ENCODE results near the gene COCH. TPM values are rescaled to one million over a fixed set of nuclear protein-coding genes. Genes with fewer than 3 reads are reported as not detected.
"Not testable (repeated sequence)": the region's sequence is repeated elsewhere in the genome, so short reads cannot be mapped to it uniquely, and the experiment has no call there.

COCH gene
- total RNA-seq, 2 donors from 2014 or later, result 0.90 TPM; not detected in 1

DNA sequence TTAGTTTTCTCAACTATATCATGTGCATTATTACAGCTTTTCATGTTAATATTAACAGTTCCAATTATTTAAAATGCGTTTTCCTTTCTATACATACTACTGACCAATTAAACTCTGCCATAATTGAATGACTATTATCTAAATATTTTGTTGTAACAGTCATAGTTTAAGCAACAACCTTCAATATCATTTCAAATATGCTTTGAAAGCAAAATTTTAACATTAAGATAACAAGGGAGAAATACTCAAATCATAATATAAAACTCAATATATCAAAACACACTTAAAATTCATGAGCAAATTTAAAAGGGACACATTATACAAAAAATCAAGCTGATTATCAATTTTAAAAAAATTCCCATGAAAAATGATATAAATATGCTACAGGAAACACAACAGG, 40.5 kb downstream of the COCH start:
- DNase-seq (no peak), ATAC-seq (no peak)
- Mint-ChIP-seq H3K4me3 (no peak overlapping the region), H3K4me1 (peaks cover 4% of the 10 kb centered on the region), H3K27ac (no peak overlapping the region), H3K36me3 (ENCODE audit: low read depth) (no peaks in the 10 kb centered on the region), H3K27me3 (no peaks in the 10 kb centered on the region)
- no peaks in the 10 kb centered on the region for H3K9me3 ChIP-seq (ENCODE audit: control insufficient read depth, low read length, poor library complexity, severe bottlenecking)

DNA sequence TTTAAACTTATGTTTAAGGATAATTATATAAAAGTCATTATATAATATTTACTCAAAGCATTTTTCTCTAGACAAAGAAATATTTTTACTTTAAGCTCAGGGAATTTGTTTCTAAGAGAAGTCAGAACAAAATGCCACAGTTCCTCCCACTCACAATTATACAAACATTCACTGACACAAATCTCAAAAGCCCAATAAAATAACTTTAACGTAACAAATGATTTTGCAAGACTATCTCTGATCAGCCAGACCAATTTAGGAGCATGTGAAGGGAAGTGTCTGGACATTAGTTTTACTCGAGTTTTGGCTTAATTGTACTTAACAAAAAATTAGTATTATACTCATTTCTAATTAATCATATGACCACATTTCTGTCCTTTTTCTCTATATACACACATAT, 41.2 kb downstream of the COCH start:
- no peak for ATAC-seq
- H3K27ac Mint-ChIP-seq, result no peak overlapping the region

DNA sequence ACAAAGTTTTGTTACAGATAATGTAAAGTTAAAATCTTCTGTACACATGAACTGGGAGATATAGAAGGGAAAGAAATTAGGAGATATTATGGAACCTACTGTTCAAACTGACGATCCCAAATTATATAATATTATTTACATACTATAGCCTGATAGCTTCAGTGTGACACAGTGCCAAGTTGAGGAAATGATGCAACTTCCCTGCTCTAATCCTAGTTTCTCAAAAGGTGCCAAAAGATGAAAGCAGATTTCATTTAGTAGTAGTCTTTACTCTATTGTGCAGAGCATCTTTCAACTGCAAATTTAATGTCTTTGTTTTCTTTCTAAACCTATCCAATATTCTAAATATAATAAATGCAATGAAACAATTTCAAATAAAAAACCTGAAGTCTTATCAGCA, 46.9 kb downstream of the COCH start:
- Mint-ChIP-seq H3K36me3 (ENCODE audit: low read depth) (peaks cover 2% of the 10 kb centered on the region), H3K4me3 (no peak overlapping the region), H3K4me1 (peaks cover 12% of the 10 kb centered on the region), H3K27me3 (no peaks in the 10 kb centered on the region), H3K27ac (no peak overlapping the region)
- no peak for DNase-seq
- no peak for ATAC-seq
- H3K9me3 ChIP-seq (ENCODE audit: control insufficient read depth, low read length, poor library complexity, severe bottlenecking), result no peaks in the 10 kb centered on the region

More for the DNA sequence above, 41.2 kb downstream of the COCH start:
- no peaks in the 10 kb centered on the region for H3K27me3 Mint-ChIP-seq
- DNase-seq, result no peak
- H3K4me1 Mint-ChIP-seq, result peaks cover 4% of the 10 kb centered on the region
- H3K4me3 Mint-ChIP-seq, result no peak overlapping the region
- no peaks in the 10 kb centered on the region for H3K9me3 ChIP-seq (ENCODE audit: control insufficient read depth, low read length, poor library complexity, severe bottlenecking)
- H3K36me3 Mint-ChIP-seq (ENCODE audit: low read depth), result no peaks in the 10 kb centered on the region

DNA sequence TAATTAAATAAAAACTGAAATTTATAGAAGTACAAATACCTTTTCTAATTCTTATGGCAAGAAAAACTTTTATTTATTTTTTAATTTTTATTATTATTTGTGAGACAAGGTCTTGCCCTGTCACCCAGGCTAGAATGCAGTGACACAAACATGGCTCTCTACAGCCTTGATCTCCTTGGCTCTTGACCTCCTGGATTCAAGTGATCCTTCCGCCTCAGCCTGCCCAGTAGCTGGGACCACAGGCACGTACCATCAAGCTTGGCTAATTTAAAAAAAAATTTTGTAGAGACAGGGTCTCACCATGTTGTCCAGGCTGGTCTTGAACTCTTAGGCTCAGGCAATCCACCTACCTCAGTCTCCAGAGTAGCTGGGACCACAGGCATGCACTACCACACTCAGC, 47.4 kb downstream of the COCH start:
- no peak for ATAC-seq
- peaks cover 2% of the 10 kb centered on the region for H3K36me3 Mint-ChIP-seq (ENCODE audit: low read depth)
- no peak overlapping the region for H3K4me3 Mint-ChIP-seq
- H3K4me1 Mint-ChIP-seq, result peaks cover 12% of the 10 kb centered on the region
- no peaks in the 10 kb centered on the region for H3K9me3 ChIP-seq (ENCODE audit: control insufficient read depth, low read length, poor library complexity, severe bottlenecking)
- H3K27me3 Mint-ChIP-seq, result no peaks in the 10 kb centered on the region
- no peak overlapping the region for H3K27ac Mint-ChIP-seq
- DNase-seq, result no peak

DNA sequence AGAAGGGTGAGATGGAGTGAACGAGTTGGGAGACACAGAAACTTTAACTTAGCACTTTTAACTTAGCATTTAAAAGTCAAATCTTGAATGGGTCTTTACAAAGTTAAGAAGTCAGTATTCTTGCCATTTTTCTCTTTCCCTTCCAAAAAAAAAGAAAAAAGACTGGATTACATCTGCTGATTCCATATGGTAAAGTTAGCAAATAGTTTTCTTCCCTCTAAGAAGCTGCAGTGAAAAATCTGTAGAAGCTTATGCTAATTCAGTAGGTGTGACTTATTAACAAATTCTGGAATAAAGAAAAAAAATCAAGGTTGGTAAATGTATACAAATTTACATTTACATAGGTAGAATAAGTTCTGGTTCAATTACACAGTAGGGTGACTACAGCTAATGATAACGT, 50.9 kb downstream of the COCH start:
- no peaks in the 10 kb centered on the region for H3K9me3 ChIP-seq (ENCODE audit: control insufficient read depth, low read length, poor library complexity, severe bottlenecking)
- DNase-seq, result no peak
- H3K27me3 Mint-ChIP-seq, result no peaks in the 10 kb centered on the region
- no peak overlapping the region for H3K27ac Mint-ChIP-seq
- no peak for ATAC-seq
- H3K36me3 Mint-ChIP-seq (ENCODE audit: low read depth), result peaks cover 2% of the 10 kb centered on the region
- no peak overlapping the region for H3K4me3 Mint-ChIP-seq
- peaks cover 11% of the 10 kb centered on the region for H3K4me1 Mint-ChIP-seq

DNA sequence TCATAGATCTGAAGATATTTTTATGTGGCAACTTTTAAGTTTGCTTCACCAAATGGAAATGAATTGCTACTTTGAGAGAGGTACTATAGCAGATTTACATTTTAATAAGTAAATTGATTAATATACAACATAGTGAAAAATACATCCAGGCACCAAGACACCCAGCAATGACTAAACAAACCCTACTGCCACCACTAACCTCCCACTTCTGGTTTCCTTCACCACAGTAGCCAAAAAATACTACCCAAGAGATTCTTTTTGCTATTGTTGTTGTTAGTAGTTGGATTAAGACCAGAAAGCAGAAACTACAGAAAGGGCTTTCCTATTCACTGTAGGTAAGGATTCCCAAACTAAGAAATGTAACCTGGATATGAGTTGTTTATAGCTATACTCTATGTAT, 54.1 kb downstream of the COCH start:
- Mint-ChIP-seq H3K4me3 (no peak overlapping the region), H3K27ac (no peak overlapping the region), H3K36me3 (ENCODE audit: low read depth) (no peaks in the 10 kb centered on the region), H3K4me1 (peaks cover 2% of the 10 kb centered on the region), H3K27me3 (no peaks in the 10 kb centered on the region)
- no peaks in the 10 kb centered on the region for H3K9me3 ChIP-seq (ENCODE audit: control insufficient read depth, low read length, poor library complexity, severe bottlenecking)
- DNase-seq (no peak), ATAC-seq (no peak)

DNA sequence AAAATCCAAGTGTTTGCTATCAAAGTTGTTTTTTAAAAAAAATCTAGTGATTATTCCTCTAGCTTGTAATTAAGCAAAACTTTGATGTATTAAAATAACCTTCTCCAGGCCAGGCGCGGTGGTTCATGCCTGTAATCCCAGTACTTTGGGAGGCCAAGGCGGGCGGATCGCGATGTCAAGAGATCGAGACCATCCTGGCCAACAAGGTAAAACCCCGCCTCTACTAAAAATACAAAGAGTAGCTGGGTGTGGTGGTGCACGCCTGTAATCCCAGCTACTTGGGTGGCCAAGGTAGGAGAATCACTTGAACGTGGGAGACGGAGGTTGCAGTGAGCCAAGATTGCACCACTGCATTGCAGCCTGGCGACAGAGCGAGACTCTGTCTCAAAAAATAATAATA, 59.6 kb downstream of the COCH start:
- H3K36me3 Mint-ChIP-seq (ENCODE audit: low read depth); H3K27ac Mint-ChIP-seq; H3K27me3 Mint-ChIP-seq; H3K9me3 ChIP-seq (ENCODE audit: control insufficient read depth, low read length, poor library complexity, severe bottlenecking); H3K4me1 Mint-ChIP-seq; DNase-seq; H3K4me3 Mint-ChIP-seq; ATAC-seq: not testable (repeated sequence)

DNA sequence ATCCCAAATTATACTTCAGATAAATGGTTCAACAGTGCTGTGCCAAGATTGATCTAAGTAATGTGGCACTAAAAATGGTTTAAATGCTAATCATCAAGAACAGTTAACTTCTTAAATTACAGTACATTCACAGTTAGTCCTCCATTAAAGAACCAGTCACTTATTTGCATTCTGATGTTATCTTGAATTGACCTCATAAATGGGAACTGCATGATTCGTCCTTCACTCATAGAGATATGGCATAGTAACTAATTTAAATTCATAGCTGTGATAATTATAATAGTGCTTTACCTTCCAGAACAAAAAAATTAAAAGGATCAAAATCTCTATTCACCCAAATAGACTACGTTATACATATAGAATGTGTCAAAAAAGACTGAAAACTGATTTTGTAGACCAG, 61.1 kb downstream of the COCH start:
- no peak overlapping the region for H3K4me3 Mint-ChIP-seq
- no peak for ATAC-seq
- no peaks in the 10 kb centered on the region for H3K9me3 ChIP-seq (ENCODE audit: control insufficient read depth, low read length, poor library complexity, severe bottlenecking)
- no peaks in the 10 kb centered on the region for H3K27me3 Mint-ChIP-seq
- peak overlapping the region; percentile 84 for H3K27ac Mint-ChIP-seq
- peaks cover 10% of the 10 kb centered on the region for H3K4me1 Mint-ChIP-seq
- H3K36me3 Mint-ChIP-seq (ENCODE audit: low read depth), result peaks cover 2% of the 10 kb centered on the region
- DNase-seq, result no peak

DNA sequence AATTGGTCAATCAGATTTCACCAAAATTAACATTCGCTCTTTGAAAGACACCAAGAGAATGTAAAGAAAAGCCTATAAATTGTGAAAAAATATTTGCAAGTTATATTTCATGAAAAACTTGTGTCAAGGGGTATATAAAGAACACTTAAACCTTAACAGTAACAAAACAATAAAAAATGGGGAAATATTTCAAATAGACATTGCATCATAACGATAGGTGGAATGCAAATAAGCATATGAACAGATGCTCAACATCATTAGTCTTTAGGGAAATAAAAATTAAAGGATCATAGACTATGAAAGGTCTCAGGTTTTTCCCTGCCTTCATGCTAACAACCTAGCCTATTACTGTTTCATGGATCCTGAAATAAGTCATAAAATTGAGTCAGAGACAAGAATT, 64.3 kb downstream of the COCH start:
- H3K4me3 Mint-ChIP-seq, result no peak overlapping the region
- peaks cover 4% of the 10 kb centered on the region for H3K36me3 Mint-ChIP-seq (ENCODE audit: low read depth)
- no peaks in the 10 kb centered on the region for H3K9me3 ChIP-seq (ENCODE audit: control insufficient read depth, low read length, poor library complexity, severe bottlenecking)
- ATAC-seq, result no peak
- no peak for DNase-seq
- no peak overlapping the region for H3K27ac Mint-ChIP-seq
- no peaks in the 10 kb centered on the region for H3K27me3 Mint-ChIP-seq
- H3K4me1 Mint-ChIP-seq, result peaks cover 17% of the 10 kb centered on the region

Other genes with a start within 250 kb of the COCH start
- gene AP4S1, start 151.1 kb downstream of the COCH start, total RNA-seq, result 10 to 100 TPM; 11.7 to 14.0 TPM
- gene STRN3, start 151.8 kb downstream of the COCH start, total RNA-seq, result 10 to 100 TPM; 23.1 to 25.1 TPM